M059J (cell line): ENCODE measurements around the gene EGFR. TPM values are rescaled to one million over a fixed set of nuclear protein-coding genes. Genes with fewer than 3 reads are reported as not detected.

ENCODE experiments used
- DNase-seq: peaks from one replicate; pipeline ENCODE4 v3.0.0-alpha.2; 2012; ENCODE audit warnings: low read depth
- total RNA-seq: library from RNA; depleted of rRNA; stranded (reverse); fragments of >200 nt; shearing (Covaris generic); gene quantifications from 2 replicates; pipeline ENCODE4 v1.2.3, GENCODE V29; 2014

The EGFR gene
- total RNA-seq, 1 experiment from 2014 or later = 51.4 TPM

GRCh38 chr7:55006499-55006898, 12.3 kb upstream of the EGFR start:
- DNase-seq = no peak

GRCh38 chr7:55013851-55014250, 5.0 kb upstream of the EGFR start:
- no peak for DNase-seq

- no peak for DNase-seq
Measured at GRCh38 chr7:55016061-55016745, 2.6 kb upstream of the EGFR start.

GRCh38 chr7:55016746-55017090, 2.1 kb upstream of the EGFR start:
- no peak for DNase-seq

- DNase-seq = no peak
Measured at GRCh38 chr7:55017841-55018240, 976 bp upstream of the EGFR start.

GRCh38 chr7:55019191-55019690, 424 bp downstream of the EGFR start:
- DNase-seq = peak; percentile 52

- DNase-seq = peak; percentile 55
Measured at GRCh38 chr7:55019691-55020465, 1.1 kb downstream of the EGFR start.

GRCh38 chr7:55020466-55020871, 1.7 kb downstream of the EGFR start:
- DNase-seq = no peak

- no peak for DNase-seq
Measured at GRCh38 chr7:55021053-55021452, 2.2 kb downstream of the EGFR start.

- peak; percentile 10 for DNase-seq
Measured at GRCh38 chr7:55022002-55022985, 3.5 kb downstream of the EGFR start.

- no peak for DNase-seq
Measured at GRCh38 chr7:55023841-55024505, 5.2 kb downstream of the EGFR start.

GRCh38 chr7:55024776-55025175, 6.0 kb downstream of the EGFR start:
- peak; percentile 32 for DNase-seq

- DNase-seq = no peak
Measured at GRCh38 chr7:55026086-55026790, 7.4 kb downstream of the EGFR start.

GRCh38 chr7:55026867-55027490, 8.2 kb downstream of the EGFR start:
- no peak for DNase-seq

- no peak for DNase-seq
Measured at GRCh38 chr7:55028011-55028410, 9.2 kb downstream of the EGFR start.

GRCh38 chr7:55030314-55030713, 11.5 kb downstream of the EGFR start:
- DNase-seq = no peak

- no peak for DNase-seq
Measured at GRCh38 chr7:55031075-55031474, 12.3 kb downstream of the EGFR start.

- no peak for DNase-seq
Measured at GRCh38 chr7:55032069-55032699, 13.4 kb downstream of the EGFR start.

- DNase-seq = no peak
Measured at GRCh38 chr7:55033236-55033846, 14.5 kb downstream of the EGFR start.
